Measurements from ENCODE around the gene EIF2D. TPM values are rescaled to one million over a fixed set of nuclear protein-coding genes. Genes with fewer than 3 reads are reported as not detected.

EIF2D gene
- total RNA-seq, 1 experiment from 2014 or later: 110 TPM

- H3F3A ChIP-seq (ENCODE audit: low read length, unreplicated experiment): no peaks in the 10 kb centered on the region
- H3K9me3 ChIP-seq (ENCODE audit: low read length): no peaks in the 10 kb centered on the region
- intact Hi-C loops (cut with micrococcal nuclease): loop anchor here (10.0 kb wide), 1 partner anchor 418 kb away; the partner anchor contains the start of genes PFKFB2 and YOD1
- 0 out of 2 replicates have a peak, but pooled peaks cover 3% of the 10 kb centered on the region for H3K79me2 ChIP-seq (ENCODE audit: low read length)
- H3K27me3 ChIP-seq (ENCODE audit: low read length): no peaks in the 10 kb centered on the region
- no peaks in the 10 kb centered on the region for H3K36me3 ChIP-seq (ENCODE audit: low read depth, low read length)
- peaks cover 21% of the 10 kb centered on the region for H3K4me1 ChIP-seq (ENCODE audit: insufficient read depth, low read length)
- DNase-seq (no peak), ATAC-seq (no peak)
- no peak overlapping the region for H2AFZ ChIP-seq (ENCODE audit: low read length)
- H3K9ac ChIP-seq (ENCODE audit: low read length): peak overlapping the region; percentile 71; the same call in 1 of the 2 replicates
- H3K4me3 ChIP-seq (ENCODE audit: low read length): peak overlapping the region; percentile 85
- H4K20me1 ChIP-seq (ENCODE audit: low read length): no peaks in the 10 kb centered on the region
- no peak overlapping the region for H3K27ac ChIP-seq (ENCODE audit: low read length)
- TF ChIP-seq, protein P1, sequence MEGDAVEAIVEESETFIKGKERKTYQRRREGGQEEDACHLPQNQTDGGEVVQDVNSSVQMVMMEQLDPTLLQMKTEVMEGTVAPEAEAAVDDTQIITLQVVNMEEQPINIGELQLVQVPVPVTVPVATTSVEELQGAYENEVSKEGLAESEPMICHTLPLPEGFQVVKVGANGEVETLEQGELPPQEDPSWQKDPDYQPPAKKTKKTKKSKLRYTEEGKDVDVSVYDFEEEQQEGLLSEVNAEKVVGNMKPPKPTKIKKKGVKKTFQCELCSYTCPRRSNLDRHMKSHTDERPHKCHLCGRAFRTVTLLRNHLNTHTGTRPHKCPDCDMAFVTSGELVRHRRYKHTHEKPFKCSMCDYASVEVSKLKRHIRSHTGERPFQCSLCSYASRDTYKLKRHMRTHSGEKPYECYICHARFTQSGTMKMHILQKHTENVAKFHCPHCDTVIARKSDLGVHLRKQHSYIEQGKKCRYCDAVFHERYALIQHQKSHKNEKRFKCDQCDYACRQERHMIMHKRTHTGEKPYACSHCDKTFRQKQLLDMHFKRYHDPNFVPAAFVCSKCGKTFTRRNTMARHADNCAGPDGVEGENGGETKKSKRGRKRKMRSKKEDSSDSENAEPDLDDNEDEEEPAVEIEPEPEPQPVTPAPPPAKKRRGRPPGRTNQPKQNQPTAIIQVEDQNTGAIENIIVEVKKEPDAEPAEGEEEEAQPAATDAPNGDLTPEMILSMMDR (conservative IDR thresholded peaks at IDR 0.05; ENCODE audit: low read depth, low read length): 0 out of 2 replicates have a peak, but pooled peaks have one; percentile 9
- TF ChIP-seq EZH2 (IDR thresholded peaks at IDR 0.05; ENCODE audit: low read length, unreplicated experiment): no peak
- TF ChIP-seq EZH2phosphoT487 (IDR thresholded peaks at IDR 0.05; ENCODE audit: borderline replicate concordance, low read length): no peak
- ChIA-PET CTCF (interaction anchor here (4.8 kb wide), 1 partner anchor 27 kb away, joined by 71 read pairs; no protein-coding TSS in a partner anchor), POLR2A (ENCODE audit: unreplicated experiment) (no interaction called here)
- no TSS peak for BruUV-seq (replicated peaks)
- peak overlapping the region; percentile 89 for H3K4me2 ChIP-seq (ENCODE audit: low read length)
- H3K9me2 ChIP-seq (replicated peaks; ENCODE audit: low read length): no peaks in the 10 kb centered on the region
These were observed 24.4 kb upstream of the EIF2D start for GRCh38 chr1:206636671-206637070.

DNA sequence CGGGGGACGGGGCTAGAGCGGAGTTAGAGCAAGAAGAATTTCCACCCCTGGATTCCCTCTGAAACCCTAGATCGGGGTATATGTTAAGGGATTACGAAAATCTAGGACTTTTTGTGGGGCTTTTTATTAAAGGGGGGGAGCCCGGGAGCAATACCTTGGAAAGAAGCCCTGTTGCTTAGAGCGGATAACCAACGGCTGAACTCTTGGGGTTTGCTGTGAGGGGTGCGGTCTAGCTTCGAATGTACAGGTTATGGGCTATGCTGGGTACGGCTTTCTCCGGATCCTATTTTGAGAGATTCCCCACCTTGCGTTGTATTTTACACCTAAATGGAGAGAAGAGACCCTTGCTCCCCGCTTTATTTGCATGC lies 23.7 kb upstream of the EIF2D start:
- H3K4me2 ChIP-seq (ENCODE audit: low read length): peak overlapping the region; percentile 89
- ATAC-seq (peak; percentile 3), DNase-seq (no peak)
- H3K36me3 ChIP-seq (ENCODE audit: low read depth, low read length): no peaks in the 10 kb centered on the region
- no peaks in the 10 kb centered on the region for H4K20me1 ChIP-seq (ENCODE audit: low read length)
- H3K9me3 ChIP-seq (ENCODE audit: low read length): no peaks in the 10 kb centered on the region
- BruUV-seq (replicated peaks): no TSS peak
- no peaks in the 10 kb centered on the region for H3K27me3 ChIP-seq (ENCODE audit: low read length)
- H2AFZ ChIP-seq (ENCODE audit: low read length): peak overlapping the region; percentile 95
- no peaks in the 10 kb centered on the region for H3K9me2 ChIP-seq (replicated peaks; ENCODE audit: low read length)
- CTCF ChIA-PET: interaction anchor here (0.6 to 4.8 kb wide), 4 partner anchors 24 to 157 kb away, joined by 3 to 71 read pairs (median 6); partner anchors contain the start of gene EIF2D
- TF ChIP-seq EZH2 (IDR thresholded peaks at IDR 0.05; ENCODE audit: low read length, unreplicated experiment): no peak
- TF ChIP-seq EZH2phosphoT487 (IDR thresholded peaks at IDR 0.05; ENCODE audit: borderline replicate concordance, low read length): no peak
- TF ChIP-seq, protein P1 (conservative IDR thresholded peaks at IDR 0.05; ENCODE audit: low read depth, low read length): no peak
- peaks cover 21% of the 10 kb centered on the region for H3K4me1 ChIP-seq (ENCODE audit: insufficient read depth, low read length)
- H3K27ac ChIP-seq (ENCODE audit: low read length): no peak overlapping the region
- H3K4me3 ChIP-seq (ENCODE audit: low read length): peak overlapping the region; percentile 85
- H3F3A ChIP-seq (ENCODE audit: low read length, unreplicated experiment): no peaks in the 10 kb centered on the region
- POLR2A ChIA-PET (ENCODE audit: unreplicated experiment): interaction anchor here (0.6 to 1.2 kb wide), 6 partner anchors 12 to 396 kb away, joined by 3 to 18 read pairs (median 4); partner anchors contain the start of gene C1orf116
- intact Hi-C loops (cut with micrococcal nuclease): loop anchor here (2.0 to 10.0 kb wide), 6 partner anchors 23 to 419 kb away; partner anchors contain the start of genes EIF2D, PFKFB2 and YOD1
- H3K9ac ChIP-seq (ENCODE audit: low read length): peak overlapping the region; percentile 71
- 0 out of 2 replicates have a peak, but pooled peaks cover 3% of the 10 kb centered on the region for H3K79me2 ChIP-seq (ENCODE audit: low read length)

Data from PC-3 (cell line).